AG04449 (cell line): Measurements from ENCODE around the gene ERCC1.

Source experiments
- CTCF ChIA-PET: fragments of 350-600 bp; formaldehyde crosslinking; extraction: SDS; loops from one replicate; lab custom pipeline; 2021; ENCODE audit warnings: antibody characterized with exemption; lab: Yijun Ruan, JAX
- POLR2A ChIA-PET: fragments of 400-600, 350-600 bp; formaldehyde crosslinking; extraction: SDS; loops from one replicate; lab custom pipeline; 2020; ENCODE audit warnings: antibody characterized with exemption, inconsistent platforms; lab: Yijun Ruan, JAX
- DNase-seq: peaks from one replicate; pipeline ENCODE4 v3.0.0-alpha.2; 2010; ENCODE audit warnings: low read depth, low spot score
- H3K4me3 ChIP-seq: 2 replicates; pipeline ENCODE4 v1.5.1; 2011; ENCODE audit warnings: low read depth, mild to moderate bottlenecking, control low read depth, low read length
- TF ChIP-seq, protein P1 (sequence below): IDR thresholded peaks from one replicate; pipeline ENCODE4 v1.5.1; 2011; ENCODE audit warnings: mild to moderate bottlenecking, moderate library complexity, low read length, control low read depth, inconsistent platforms; ENCODE audit not compliant: insufficient read depth; ENCODE audit errors: missing control alignments

Gene ERCC1

DNA sequence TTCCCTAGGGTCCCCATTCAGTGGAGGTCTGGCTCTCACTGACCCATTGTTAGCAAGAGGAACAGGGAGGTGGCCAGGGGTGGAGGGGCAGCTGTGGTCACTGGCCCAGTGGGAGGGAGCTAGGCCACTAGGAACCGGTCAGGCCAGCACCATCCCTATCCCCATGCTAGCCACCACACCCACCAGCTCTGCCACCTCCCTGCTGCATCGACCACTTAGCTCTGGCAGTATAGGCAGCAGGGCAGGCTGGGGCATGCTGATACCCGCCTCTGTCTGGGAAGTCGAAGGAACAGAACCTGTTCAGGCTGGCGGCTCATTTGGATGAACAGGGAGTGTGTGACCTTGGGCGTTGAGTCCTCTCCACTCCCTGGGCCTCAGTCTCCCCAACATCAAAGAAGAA lies 23.5 kb downstream of the ERCC1 start:
- TF ChIP-seq, protein P1, sequence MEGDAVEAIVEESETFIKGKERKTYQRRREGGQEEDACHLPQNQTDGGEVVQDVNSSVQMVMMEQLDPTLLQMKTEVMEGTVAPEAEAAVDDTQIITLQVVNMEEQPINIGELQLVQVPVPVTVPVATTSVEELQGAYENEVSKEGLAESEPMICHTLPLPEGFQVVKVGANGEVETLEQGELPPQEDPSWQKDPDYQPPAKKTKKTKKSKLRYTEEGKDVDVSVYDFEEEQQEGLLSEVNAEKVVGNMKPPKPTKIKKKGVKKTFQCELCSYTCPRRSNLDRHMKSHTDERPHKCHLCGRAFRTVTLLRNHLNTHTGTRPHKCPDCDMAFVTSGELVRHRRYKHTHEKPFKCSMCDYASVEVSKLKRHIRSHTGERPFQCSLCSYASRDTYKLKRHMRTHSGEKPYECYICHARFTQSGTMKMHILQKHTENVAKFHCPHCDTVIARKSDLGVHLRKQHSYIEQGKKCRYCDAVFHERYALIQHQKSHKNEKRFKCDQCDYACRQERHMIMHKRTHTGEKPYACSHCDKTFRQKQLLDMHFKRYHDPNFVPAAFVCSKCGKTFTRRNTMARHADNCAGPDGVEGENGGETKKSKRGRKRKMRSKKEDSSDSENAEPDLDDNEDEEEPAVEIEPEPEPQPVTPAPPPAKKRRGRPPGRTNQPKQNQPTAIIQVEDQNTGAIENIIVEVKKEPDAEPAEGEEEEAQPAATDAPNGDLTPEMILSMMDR = no peak
- H3K4me3 ChIP-seq = no peak overlapping the region
- ChIA-PET POLR2A (interaction anchor here (0.7 kb wide), 1 partner anchor 8 kb away, joined by 3 read pairs; no protein-coding TSS in a partner anchor), CTCF (interaction anchor here (1.4 to 3.0 kb wide), 2 partner anchors 39 to 79 kb away, joined by 4 to 17 read pairs; no protein-coding TSS in a partner anchor)
- no peak for DNase-seq

DNA sequence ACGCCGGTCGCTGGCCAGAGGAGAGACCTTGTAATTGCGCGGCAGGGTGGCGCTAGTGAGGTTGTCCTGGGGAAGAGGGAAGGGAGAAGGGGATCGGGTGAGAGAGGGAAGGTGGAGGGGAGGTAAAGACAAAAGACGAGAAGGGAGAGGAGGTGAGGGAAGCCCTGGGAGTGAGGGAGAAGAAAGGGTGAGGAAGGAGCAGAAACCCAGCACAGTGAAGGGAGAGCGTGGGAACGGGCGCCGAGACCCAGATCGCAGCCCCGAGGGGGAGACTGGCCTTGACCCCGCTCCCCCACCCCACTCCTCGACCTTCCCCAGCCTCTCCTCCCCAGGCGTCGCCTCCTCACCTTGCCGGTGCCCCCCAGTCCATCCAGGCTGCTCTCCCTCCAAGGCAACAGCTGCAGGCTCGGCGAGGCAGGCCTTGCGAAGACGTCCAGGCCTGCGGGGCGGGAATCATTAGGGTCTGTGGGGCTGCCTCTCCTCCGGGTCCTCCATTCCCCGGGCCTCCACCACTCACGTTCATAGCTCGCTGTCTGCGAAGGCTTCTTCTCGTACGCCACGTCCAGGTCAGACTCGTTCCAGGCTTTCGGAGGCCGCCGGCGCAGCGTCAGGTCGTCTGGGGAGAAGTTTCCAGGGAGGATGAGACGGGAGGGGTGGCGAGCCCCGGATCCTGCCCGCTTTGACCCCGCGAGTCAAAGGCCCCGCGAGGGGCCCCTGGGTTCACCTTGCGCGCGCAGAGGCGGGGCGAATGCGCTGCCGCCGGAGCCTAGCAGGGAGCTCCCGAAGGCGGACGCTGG lies 27.7 kb downstream of the ERCC1 start:
- TF ChIP-seq, protein P1 = no peak
- POLR2A ChIA-PET = no interaction called here
- CTCF ChIA-PET = interaction anchor here (0.9 to 3.8 kb wide), 2 partner anchors 8 to 82 kb away, joined by 3 to 17 read pairs; partner anchors contain the start of gene PPP1R13L
- no peak overlapping the region for H3K4me3 ChIP-seq
- DNase-seq = no peak

DNA sequence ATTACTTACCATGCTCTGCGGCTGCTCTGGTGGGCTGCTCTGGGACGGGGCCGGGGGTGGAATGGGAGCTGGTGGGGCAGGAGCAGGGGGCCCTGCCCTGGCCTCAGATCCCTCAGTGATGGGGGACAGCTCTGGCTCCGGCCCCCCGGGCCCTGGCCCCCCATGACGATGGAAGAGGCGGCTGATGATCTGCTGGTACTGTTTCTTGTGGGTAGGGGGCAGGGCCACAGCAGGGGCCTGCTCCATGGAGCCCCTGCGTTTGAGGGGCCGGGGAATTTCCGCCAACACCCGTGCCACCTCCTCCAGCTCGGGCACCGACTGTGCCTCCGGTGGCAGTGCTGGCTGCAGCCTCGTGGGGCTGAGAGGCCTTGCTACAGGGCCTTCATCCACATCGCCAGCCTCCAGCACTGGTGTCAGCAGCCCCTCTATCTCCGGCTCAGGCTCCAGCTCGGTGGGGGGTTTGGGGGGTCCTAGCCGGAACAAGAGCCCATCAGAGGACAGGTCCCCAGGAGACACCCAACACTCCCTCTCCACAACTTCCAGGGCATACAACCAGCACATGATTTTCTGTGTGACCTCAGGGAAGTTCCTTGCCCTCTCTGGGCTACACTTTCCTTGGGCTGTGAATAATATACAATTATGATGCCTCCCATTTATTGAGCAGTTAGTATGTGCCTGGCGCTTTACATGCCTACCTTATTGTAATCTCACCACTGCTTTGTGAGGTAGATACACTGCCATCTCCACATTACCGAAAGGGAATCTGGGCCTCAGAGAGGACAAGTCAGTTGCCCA lies 31.6 kb downstream of the ERCC1 start:
- DNase-seq = no peak
- H3K4me3 ChIP-seq = no peak overlapping the region
- CTCF ChIA-PET = interaction anchor here (1.1 to 3.8 kb wide), 5 partner anchors 8 to 12 kb away, joined by 3 to 17 read pairs (median 4); partner anchors contain the start of gene PPP1R13L
- POLR2A ChIA-PET = no interaction called here
- TF ChIP-seq, protein P1 = no peak

DNA sequence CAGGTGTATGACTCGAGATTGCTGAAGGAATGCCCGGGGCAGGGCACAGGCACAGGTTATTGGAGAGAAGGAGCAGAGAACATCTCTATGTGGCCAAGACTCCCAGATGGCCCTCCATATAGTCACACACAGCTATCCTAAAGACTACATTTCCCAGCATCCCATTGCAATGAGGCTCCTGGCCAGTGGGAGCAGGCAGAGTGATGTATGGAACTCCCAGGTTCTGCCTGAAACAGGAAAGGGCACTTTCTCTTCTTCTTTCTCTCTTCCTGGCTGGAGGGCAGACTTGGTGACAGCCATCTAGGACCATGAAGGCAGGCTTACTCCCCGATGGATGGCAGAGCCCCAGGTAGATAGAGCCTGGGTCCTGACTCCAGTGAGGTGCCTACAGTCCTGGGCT lies 32.4 kb downstream of the ERCC1 start:
- H3K4me3 ChIP-seq = no peak overlapping the region
- TF ChIP-seq, protein P1 = no peak
- no peak for DNase-seq
- CTCF ChIA-PET = interaction anchor here (1.0 to 2.4 kb wide), 4 partner anchors 9 to 89 kb away, joined by 3 to 12 read pairs (median 4); no protein-coding TSS in a partner anchor
- POLR2A ChIA-PET = no interaction called here

DNA sequence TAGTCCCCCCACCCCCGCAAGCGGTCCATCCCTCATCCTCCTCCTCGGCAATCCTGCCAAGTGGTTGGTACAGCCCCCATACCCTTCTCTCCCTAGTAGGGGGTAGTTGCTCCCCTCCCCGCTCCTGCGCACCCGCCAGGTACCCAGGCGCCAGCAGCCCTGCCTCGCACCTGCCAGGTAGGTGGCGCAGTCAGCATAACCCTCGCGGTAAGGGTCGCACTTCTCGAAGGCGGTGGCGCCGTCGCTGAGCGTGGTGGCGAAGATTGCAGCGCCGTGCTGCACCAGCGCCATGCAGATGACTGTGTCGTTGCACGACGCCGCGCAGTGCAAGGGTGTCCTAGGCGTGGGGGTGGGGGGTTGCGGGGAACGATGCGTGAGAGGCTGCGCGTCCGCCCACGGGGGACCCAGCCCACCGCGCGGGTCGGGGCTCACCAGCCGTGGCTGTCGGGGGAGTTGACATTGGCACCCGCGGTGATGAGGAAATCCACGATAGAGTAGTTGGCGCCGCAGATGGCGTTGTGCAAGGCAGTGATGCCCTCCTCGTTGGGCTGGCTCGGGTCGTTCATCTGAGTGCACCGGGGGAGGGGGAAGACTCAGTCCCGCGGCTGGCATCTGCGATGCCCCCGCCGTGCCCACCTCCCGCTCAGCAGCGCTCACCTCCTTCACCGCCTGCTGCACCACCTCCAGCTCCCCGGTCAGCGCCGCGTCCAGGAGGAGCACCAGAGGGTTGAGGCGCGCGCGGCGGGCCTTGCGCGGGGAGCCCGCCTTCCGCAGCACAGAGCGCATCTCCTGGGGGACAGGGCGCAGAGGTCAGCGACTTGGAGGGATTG lies 38.1 kb downstream of the ERCC1 start:
- no peak for DNase-seq
- ChIA-PET CTCF (interaction anchor here (1.5 kb wide), 1 partner anchor 17 kb away, joined by 7 read pairs; no protein-coding TSS in a partner anchor), POLR2A (no interaction called here)
- TF ChIP-seq, protein P1 = no peak
- H3K4me3 ChIP-seq = no peak overlapping the region
